ENCODE measurements around the gene ZNF433.

GRCh38 chr19:11978492-11979100, 56.9 kb downstream of the ZNF433 start:
- TF ChIP-seq, protein P1, sequence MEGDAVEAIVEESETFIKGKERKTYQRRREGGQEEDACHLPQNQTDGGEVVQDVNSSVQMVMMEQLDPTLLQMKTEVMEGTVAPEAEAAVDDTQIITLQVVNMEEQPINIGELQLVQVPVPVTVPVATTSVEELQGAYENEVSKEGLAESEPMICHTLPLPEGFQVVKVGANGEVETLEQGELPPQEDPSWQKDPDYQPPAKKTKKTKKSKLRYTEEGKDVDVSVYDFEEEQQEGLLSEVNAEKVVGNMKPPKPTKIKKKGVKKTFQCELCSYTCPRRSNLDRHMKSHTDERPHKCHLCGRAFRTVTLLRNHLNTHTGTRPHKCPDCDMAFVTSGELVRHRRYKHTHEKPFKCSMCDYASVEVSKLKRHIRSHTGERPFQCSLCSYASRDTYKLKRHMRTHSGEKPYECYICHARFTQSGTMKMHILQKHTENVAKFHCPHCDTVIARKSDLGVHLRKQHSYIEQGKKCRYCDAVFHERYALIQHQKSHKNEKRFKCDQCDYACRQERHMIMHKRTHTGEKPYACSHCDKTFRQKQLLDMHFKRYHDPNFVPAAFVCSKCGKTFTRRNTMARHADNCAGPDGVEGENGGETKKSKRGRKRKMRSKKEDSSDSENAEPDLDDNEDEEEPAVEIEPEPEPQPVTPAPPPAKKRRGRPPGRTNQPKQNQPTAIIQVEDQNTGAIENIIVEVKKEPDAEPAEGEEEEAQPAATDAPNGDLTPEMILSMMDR (IDR thresholded peaks at IDR 0.05) = no peak
- TF ChIP-seq EP300 (IDR thresholded peaks at IDR 0.05) (no peak), POLR2A (IDR thresholded peaks at IDR 0.05) (no peak)

Data from gastroesophageal sphincter (tissue), 3 donors.